Measurements from ENCODE around the gene FRK. TPM values are rescaled to one million over a fixed set of nuclear protein-coding genes. Genes with fewer than 3 reads are reported as not detected.
A peak's percentile ranks its signal among the peaks of the same experiment; 100 is the strongest.

The FRK gene, protein sequence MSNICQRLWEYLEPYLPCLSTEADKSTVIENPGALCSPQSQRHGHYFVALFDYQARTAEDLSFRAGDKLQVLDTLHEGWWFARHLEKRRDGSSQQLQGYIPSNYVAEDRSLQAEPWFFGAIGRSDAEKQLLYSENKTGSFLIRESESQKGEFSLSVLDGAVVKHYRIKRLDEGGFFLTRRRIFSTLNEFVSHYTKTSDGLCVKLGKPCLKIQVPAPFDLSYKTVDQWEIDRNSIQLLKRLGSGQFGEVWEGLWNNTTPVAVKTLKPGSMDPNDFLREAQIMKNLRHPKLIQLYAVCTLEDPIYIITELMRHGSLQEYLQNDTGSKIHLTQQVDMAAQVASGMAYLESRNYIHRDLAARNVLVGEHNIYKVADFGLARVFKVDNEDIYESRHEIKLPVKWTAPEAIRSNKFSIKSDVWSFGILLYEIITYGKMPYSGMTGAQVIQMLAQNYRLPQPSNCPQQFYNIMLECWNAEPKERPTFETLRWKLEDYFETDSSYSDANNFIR
- total RNA-seq (2021), result 14.4 and 17.2 TPM in 2 replicates
- percentile 91 among the genes with signal in this experiment for Bru-seq, nascent RNA
- percentile 89 among the genes with signal in this experiment for BruChase-seq, experiment 1, labeled RNA remaining after a 2-hour chase
- percentile 75 among the genes with signal in this experiment for BruChase-seq, experiment 2, labeled RNA remaining after a 6-hour chase
- long read RNA-seq, full-length matches to known transcripts, result 4 of 13 reads
- long read RNA-seq, partial matches to known transcripts, result 0 of 13 reads
- long read RNA-seq, other reads (novel, unspliced or antisense), result 9 of 13 reads

DNA sequence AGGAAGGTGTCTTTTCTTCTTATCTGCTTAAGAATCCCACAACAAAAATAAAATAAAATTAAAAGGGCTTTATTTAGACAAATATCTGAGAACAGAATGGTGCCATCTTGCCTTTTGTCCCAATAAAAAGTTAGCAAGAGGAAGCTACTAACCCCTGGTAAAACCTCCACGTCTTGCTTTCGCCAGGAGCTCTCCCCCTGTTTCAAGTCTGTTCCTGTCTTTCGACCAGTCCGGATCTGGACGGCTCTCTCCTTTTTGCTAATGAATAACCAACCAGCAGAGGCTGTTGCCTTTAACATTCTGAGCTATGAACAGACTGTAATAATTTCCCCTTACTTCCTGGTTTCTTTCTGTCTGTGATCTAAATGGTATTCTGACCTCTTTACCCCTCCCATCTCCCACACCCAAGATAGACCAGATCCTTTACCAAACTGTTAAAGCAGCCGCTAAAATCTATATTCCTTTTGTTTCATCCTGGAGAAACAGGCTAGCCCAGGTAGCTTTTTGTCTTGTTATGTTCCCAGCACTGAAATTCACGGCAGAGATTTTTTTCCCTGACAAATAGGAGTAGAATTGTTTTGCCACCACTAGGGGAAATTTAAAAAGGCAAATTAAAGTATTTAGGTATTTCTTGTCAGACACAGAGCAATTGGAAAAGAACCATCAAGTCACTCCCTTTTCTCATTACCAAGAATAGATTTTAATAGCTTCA, at the start of gene FRK:
Gene FRK, minus strand, starts transcription at position 320 of the 712 bp plus-strand sequence. CDS start 580 bp downstream, outside the sequence.
- Histone ChIP-seq H3F3A (ENCODE audit: insufficient read depth, low read depth) (peaks cover 30% of the 10 kb centered on the region), H3K4me2 (peak within 1 kb of the TSS; percentile 90), H4K20me1 (ENCODE audit: insufficient read depth) (no peaks in the 10 kb centered on the region), H3K79me2 (ENCODE audit: low read depth) (peaks cover 36% of the 10 kb centered on the region), H2AFZ (peak within 1 kb of the TSS; percentile 86), H3K9me2 (ENCODE audit: insufficient read depth) (no peaks in the 10 kb centered on the region), H3K4me3 (peak within 1 kb of the TSS; percentile 64), H3K4me1 (replicated peaks; ENCODE audit: insufficient read depth) (peaks cover 44% of the 10 kb centered on the region), H3K27ac (peak within 1 kb of the TSS; percentile 91), H3K9me3 (ENCODE audit: insufficient read depth, low read depth) (no peaks in the 10 kb centered on the region), H3K27me3 (ENCODE audit: insufficient read depth, low read depth) (no peaks in the 10 kb centered on the region), H3K36me3 (ENCODE audit: low read depth) (0 out of 2 replicates have a peak, but pooled peaks cover 4% of the 10 kb centered on the region)
- peak; percentile 58 to 93 for DNase-seq
- ChIA-PET CTCF (interaction anchor here (0.7 to 1.8 kb wide), 4 partner anchors 13 to 49 kb away, joined by 3 to 23 read pairs (median 4); no protein-coding TSS in a partner anchor), POLR2A (ENCODE audit: unreplicated experiment) (interaction anchor here (0.5 to 1.4 kb wide), 10 partner anchors 10 to 1541 kb away, joined by 3 to 9 read pairs (median 3); partner anchors contain the start of genes GOPC and NT5DC1)
- BruUV-seq (replicated peaks), result no TSS peak
- intact Hi-C loops (cut with micrococcal nuclease; ENCODE audit: unreplicated experiment), result loop anchor here (1.0 kb wide), 2 partner anchors 40 to 49 kb away; partner anchors contain the start of gene NT5DC1
- TF ChIP-seq, protein P1, sequence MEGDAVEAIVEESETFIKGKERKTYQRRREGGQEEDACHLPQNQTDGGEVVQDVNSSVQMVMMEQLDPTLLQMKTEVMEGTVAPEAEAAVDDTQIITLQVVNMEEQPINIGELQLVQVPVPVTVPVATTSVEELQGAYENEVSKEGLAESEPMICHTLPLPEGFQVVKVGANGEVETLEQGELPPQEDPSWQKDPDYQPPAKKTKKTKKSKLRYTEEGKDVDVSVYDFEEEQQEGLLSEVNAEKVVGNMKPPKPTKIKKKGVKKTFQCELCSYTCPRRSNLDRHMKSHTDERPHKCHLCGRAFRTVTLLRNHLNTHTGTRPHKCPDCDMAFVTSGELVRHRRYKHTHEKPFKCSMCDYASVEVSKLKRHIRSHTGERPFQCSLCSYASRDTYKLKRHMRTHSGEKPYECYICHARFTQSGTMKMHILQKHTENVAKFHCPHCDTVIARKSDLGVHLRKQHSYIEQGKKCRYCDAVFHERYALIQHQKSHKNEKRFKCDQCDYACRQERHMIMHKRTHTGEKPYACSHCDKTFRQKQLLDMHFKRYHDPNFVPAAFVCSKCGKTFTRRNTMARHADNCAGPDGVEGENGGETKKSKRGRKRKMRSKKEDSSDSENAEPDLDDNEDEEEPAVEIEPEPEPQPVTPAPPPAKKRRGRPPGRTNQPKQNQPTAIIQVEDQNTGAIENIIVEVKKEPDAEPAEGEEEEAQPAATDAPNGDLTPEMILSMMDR (conservative IDR thresholded peaks at IDR 0.05), result peak; percentile 68
- no peak for TF ChIP-seq EZH2 (IDR thresholded peaks at IDR 0.05; ENCODE audit: low read depth)

DNA sequence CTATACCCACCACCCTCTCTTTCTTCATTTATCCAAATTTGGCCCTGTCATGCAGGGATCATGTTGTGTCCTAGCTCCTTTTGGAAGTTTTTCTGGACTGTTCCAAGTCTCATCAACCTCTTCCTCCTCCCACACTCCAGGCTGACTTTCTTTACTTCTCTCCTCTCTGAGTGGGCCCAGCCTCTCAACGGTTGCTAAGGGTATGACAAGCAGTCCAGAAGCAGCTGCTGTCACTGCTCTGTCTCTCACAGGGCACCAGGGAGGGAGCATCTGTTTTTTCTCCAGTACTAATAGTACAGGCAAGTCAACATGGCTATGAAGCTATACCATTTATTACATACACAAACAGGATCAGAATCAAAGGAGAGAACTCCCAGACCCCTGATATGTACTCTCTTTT, 48.1 kb upstream of the FRK start:
- Histone ChIP-seq H3K4me2 (no peak overlapping the region), H3K4me3 (no peak overlapping the region), H3K36me3 (ENCODE audit: low read depth) (0 out of 2 replicates have a peak, but pooled peaks cover 10% of the 10 kb centered on the region), H3K79me2 (ENCODE audit: low read depth) (no peaks in the 10 kb centered on the region), H3K27me3 (ENCODE audit: insufficient read depth, low read depth) (no peaks in the 10 kb centered on the region), H3F3A (ENCODE audit: insufficient read depth, low read depth) (no peaks in the 10 kb centered on the region), H4K20me1 (ENCODE audit: insufficient read depth) (no peaks in the 10 kb centered on the region), H3K9me3 (ENCODE audit: insufficient read depth, low read depth) (no peaks in the 10 kb centered on the region), H3K4me1 (replicated peaks; ENCODE audit: insufficient read depth) (no peaks in the 10 kb centered on the region), H3K9me2 (ENCODE audit: insufficient read depth) (no peaks in the 10 kb centered on the region), H2AFZ (no peak overlapping the region), H3K27ac (no peak overlapping the region)
- TF ChIP-seq, protein P1 (conservative IDR thresholded peaks at IDR 0.05), result no peak
- no peak for TF ChIP-seq EZH2 (IDR thresholded peaks at IDR 0.05; ENCODE audit: low read depth)
- ChIA-PET CTCF (no interaction called here), POLR2A (ENCODE audit: unreplicated experiment) (no interaction called here)
- BruUV-seq (replicated peaks), result no TSS peak
- intact Hi-C loops (cut with micrococcal nuclease; ENCODE audit: unreplicated experiment), result loop anchor here (10.0 kb wide), 1 partner anchor 214 kb away; no protein-coding TSS in a partner anchor
- DNase-seq, result no peak
